Lung (tissue), 12 donors: ENCODE data around the gene TRERF1. TPM values are rescaled to one million over a fixed set of nuclear protein-coding genes. Genes with fewer than 3 reads are reported as not detected.

Experiments used
- ATAC-seq: fragments of 200-7000 bp; cut with Tn5 transposase; one replicate; pipeline ENCODE4 v1.9.1; 2020; ENCODE audit warnings: moderate number of reproducible peaks; ENCODE audit not compliant: insufficient read depth, low FRiP score
- DNase-seq, 3 donors: peaks; one replicate each; pipeline ENCODE4 v3.0.0-alpha.2; 2013 to 2017
- H3K27ac ChIP-seq, 2 donors: one replicate each; pipeline ENCODE4 v1.5.1; 2013; ENCODE audit warnings: mild to moderate bottlenecking in 2 of 2, moderate library complexity in 2 of 2, control low read depth in 1 of 2, inconsistent platforms in 1 of 2, low read depth in 1 of 2, low read length in 1 of 2
- H3K27me3 ChIP-seq, 3 donors: one replicate each; pipeline ENCODE4 v1.5.1; 2013; ENCODE audit warnings: low read length in 2 of 3; ENCODE audit not compliant: control insufficient read depth in 3 of 3, insufficient read depth in 3 of 3
- H3K36me3 ChIP-seq, 4 donors: one replicate each; pipeline ENCODE4 v1.5.1; 2013; ENCODE audit warnings: low read length in 4 of 4, mild to moderate bottlenecking in 1 of 4, moderate library complexity in 1 of 4; ENCODE audit not compliant: control insufficient read depth in 4 of 4, insufficient read depth in 4 of 4
- H3K4me1 ChIP-seq, 5 donors: one replicate each; pipeline ENCODE4 v1.5.1; 2013; ENCODE audit warnings: low read length in 5 of 5, mild to moderate bottlenecking in 2 of 5, moderate library complexity in 1 of 5; ENCODE audit not compliant: control insufficient read depth in 5 of 5, insufficient read depth in 5 of 5
- H3K4me3 ChIP-seq: one replicate; pipeline ENCODE4 v1.5.1; 2013; ENCODE audit warnings: mild to moderate bottlenecking, control low read depth, moderate library complexity
- H3K9ac ChIP-seq, 2 donors: one replicate each; pipeline ENCODE4 v1.5.1; 2013; ENCODE audit warnings: low read length in 2 of 2, control low read depth in 1 of 2; ENCODE audit not compliant: insufficient read depth in 1 of 2
- H3K9me3 ChIP-seq, 4 donors: one replicate each; pipeline ENCODE4 v1.5.1; 2013; ENCODE audit warnings: low read length in 3 of 4, mild to moderate bottlenecking in 1 of 4, moderate library complexity in 1 of 4; ENCODE audit not compliant: control insufficient read depth in 4 of 4, insufficient read depth in 3 of 4
- CTCF ChIP-seq: IDR thresholded peaks from 2 replicates; pipeline ENCODE4 v1.5.1; 2012; ENCODE audit warnings: mild to moderate bottlenecking; ENCODE audit errors: control extremely low read depth, extremely low read depth
- WGBS, 2 donors: extraction: QIAGEN DNeasy Blood & Tissue Kit; methylation state at CpG; one replicate each; pipeline ENCODE4 v1.1.7; 2013; 5-methylcytosine and 5-hydroxymethylcytosine counted together
- polyA plus RNA-seq, 2 donors: library from polyadenylated mRNA; stranded (reverse); fragments of 200-250 nt; gene quantifications; one replicate each; pipeline ENCODE4 v1.2.1, GENCODE V29; 2013
- total RNA-seq, 2 donors: library from RNA; depleted of rRNA in 1 of 2; stranded (reverse); fragments of >200 nt in 1 of 2; gene quantifications; one replicate each; pipeline ENCODE4 v1.2.1, GENCODE V29; 2014 to 2021
- donor health status: control.
- donor health status: control.
- donor health status: Bipolar disorder and iron deficiency.
- donor health status: healthy.
- donor health status: DM: yes; HTN: yes; CAD: no.

TRERF1 gene
- total and polyA plus RNA-seq, 4 donors = 1.2 to 10.4 (median 3.3) TPM

- peak overlapping the region in 1 of 2 donors; percentile 29 for H3K9ac ChIP-seq
- peaks cover 0 to 33% (median 7%) of the 10 kb centered on the region in 5 donors for H3K4me1 ChIP-seq
- DNase-seq (no peak), ATAC-seq (no peak)
- TF ChIP-seq CTCF = no peak
- peak overlapping the region in 1 of 2 donors; percentile 32 for H3K27ac ChIP-seq
- 81 to 83% methylated on average over 10 of the region's 10 CpGs for WGBS, 2 donors
- peaks cover 0 to 4% (median 0%) of the 10 kb centered on the region in 4 donors for H3K9me3 ChIP-seq
- no peak overlapping the region for H3K4me3 ChIP-seq
- peaks cover 0 to 6% (median 1%) of the 10 kb centered on the region in 4 donors for H3K36me3 ChIP-seq
- H3K27me3 ChIP-seq = no peaks in the 10 kb centered on the region
Measured at GRCh38 chr6:42314571-42315258, 137.0 kb downstream of the TRERF1 start.

- no peaks in the 10 kb centered on the region for H3K27me3 ChIP-seq
- peaks cover 0 to 4% (median 0%) of the 10 kb centered on the region in 4 donors for H3K9me3 ChIP-seq
- ATAC-seq = no peak
- H3K4me1 ChIP-seq = peaks cover 0 to 33% (median 7%) of the 10 kb centered on the region in 5 donors
- H3K27ac ChIP-seq = no peak overlapping the region
- no peak overlapping the region for H3K9ac ChIP-seq
- peaks cover 0 to 6% (median 1%) of the 10 kb centered on the region in 4 donors for H3K36me3 ChIP-seq
- DNase-seq = peak; percentile 89 to 96 (median 94)
- TF ChIP-seq CTCF = no peak
- H3K4me3 ChIP-seq = no peak overlapping the region
- WGBS, 2 donors = 70 to 82% methylated on average over 9 of the region's 9 CpGs
Measured at GRCh38 chr6:42313941-42314570, 137.7 kb downstream of the TRERF1 start.

- H3K36me3 ChIP-seq = peaks cover 0 to 3% (median 0%) of the 10 kb centered on the region in 4 donors
- no peaks in the 10 kb centered on the region for H3K27me3 ChIP-seq
- no peak overlapping the region for H3K9ac ChIP-seq
- ATAC-seq (no peak), DNase-seq (peak in 1 of 3 donors; percentile 23)
- H3K4me3 ChIP-seq = no peak overlapping the region
- WGBS, 2 donors = 59 to 81% methylated on average over 6 of the region's 6 CpGs
- H3K27ac ChIP-seq = no peak overlapping the region
- H3K4me1 ChIP-seq = peaks cover 0 to 33% (median 7%) of the 10 kb centered on the region in 5 donors
- H3K9me3 ChIP-seq = peaks cover 0 to 4% (median 0%) of the 10 kb centered on the region in 4 donors
- no peak for TF ChIP-seq CTCF
Measured at GRCh38 chr6:42313038-42313437, 138.7 kb downstream of the TRERF1 start.
